Trophoblast cell (in vitro differentiated cells and primary cell): ENCODE results near the gene ROR1.
A peak's percentile ranks its signal among the peaks of the same experiment; 100 is the strongest.

ENCODE experiments used
- DNase-seq, 2 donors: peaks; one replicate each; pipeline ENCODE4 v3.0.0-alpha.2; 2016
- H2AFZ ChIP-seq: 2 replicates; pipeline ENCODE4 v1.6.1; 2013; ENCODE audit warnings: low read length, moderate library complexity, mild to moderate bottlenecking; ENCODE audit not compliant: insufficient read depth, poor library complexity
- H2AK5ac ChIP-seq: 2 replicates; pipeline ENCODE4 v1.6.1; 2013; ENCODE audit warnings: mild to moderate bottlenecking, low read length
- H2BK120ac ChIP-seq: 2 replicates; pipeline ENCODE4 v1.6.1; 2013; ENCODE audit warnings: low read length, mild to moderate bottlenecking, moderate library complexity; ENCODE audit not compliant: insufficient read depth, poor library complexity
- H2BK12ac ChIP-seq: 2 replicates; pipeline ENCODE4 v1.6.1; 2013; ENCODE audit warnings: mild to moderate bottlenecking, low read length, moderate library complexity
- H2BK5ac ChIP-seq: 2 replicates; pipeline ENCODE4 v1.6.1; 2013; ENCODE audit warnings: low read length, low read depth, moderate library complexity, mild to moderate bottlenecking; ENCODE audit not compliant: poor library complexity
- H3K14ac ChIP-seq: 2 replicates; pipeline ENCODE4 v1.6.1; 2013; ENCODE audit warnings: mild to moderate bottlenecking, low read length
- H3K18ac ChIP-seq: 2 replicates; pipeline ENCODE4 v1.6.1; 2013; ENCODE audit warnings: mild to moderate bottlenecking, low read length
- H3K23ac ChIP-seq: 2 replicates; pipeline ENCODE4 v1.6.1; 2013; ENCODE audit warnings: low read length
- H3K27ac ChIP-seq: 2 replicates; pipeline ENCODE4 v1.5.1; 2013; ENCODE audit warnings: low read depth, mild to moderate bottlenecking, inconsistent platforms, low read length, moderate library complexity
- H3K27me3 ChIP-seq: 2 replicates; pipeline ENCODE4 v1.6.1; 2013; ENCODE audit warnings: inconsistent platforms, mild to moderate bottlenecking, low read length, moderate library complexity; ENCODE audit not compliant: insufficient read depth
- H3K36me3 ChIP-seq, 2 experiments: 1 replicate in 1 of 2; 2 replicates in 1 of 2; pipeline ENCODE4 v1.6.1; 2013; ENCODE audit warnings: low read length in 2 of 2, mild to moderate bottlenecking in 2 of 2, moderate library complexity in 1 of 2; ENCODE audit not compliant: insufficient read depth in 2 of 2, control insufficient read depth in 1 of 2
- H3K4ac ChIP-seq: 2 replicates; pipeline ENCODE4 v1.6.1; 2013; ENCODE audit warnings: low read depth, mild to moderate bottlenecking, low read length, moderate library complexity
- H3K4me1 ChIP-seq, 2 experiments: 1 replicate in 1 of 2; 2 replicates in 1 of 2; pipeline ENCODE4 v1.6.1; 2013; ENCODE audit warnings: low read length in 2 of 2, mild to moderate bottlenecking in 2 of 2, moderate library complexity in 1 of 2; ENCODE audit not compliant: insufficient read depth in 2 of 2, control insufficient read depth in 1 of 2
- H3K4me2 ChIP-seq: 2 replicates; pipeline ENCODE4 v1.6.1; 2013; ENCODE audit warnings: inconsistent platforms, mild to moderate bottlenecking, low read length, moderate library complexity
- H3K4me3 ChIP-seq: 2 replicates; pipeline ENCODE4 v1.5.1; 2013; ENCODE audit warnings: mild to moderate bottlenecking, low read depth, low read length, inconsistent platforms
- H3K79me1 ChIP-seq: one replicate; pipeline ENCODE4 v1.6.1; 2013; ENCODE audit warnings: low read length
- H3K79me2 ChIP-seq: 2 replicates; pipeline ENCODE4 v1.6.1; 2013; ENCODE audit warnings: low read length, mild to moderate bottlenecking; ENCODE audit not compliant: control insufficient read depth, insufficient read depth, poor library complexity
- H3K9ac ChIP-seq: 2 replicates; pipeline ENCODE4 v1.6.1; 2013; ENCODE audit warnings: mild to moderate bottlenecking, low read length
- H3K9me3 ChIP-seq: 2 replicates; pipeline ENCODE4 v1.6.1; 2013; ENCODE audit warnings: low read depth, mild to moderate bottlenecking, control low read depth, inconsistent platforms, low read length; ENCODE audit not compliant: insufficient read depth
- H4K12ac ChIP-seq: 2 replicates; pipeline ENCODE4 v1.6.1; 2013; ENCODE audit warnings: low read depth, mild to moderate bottlenecking, low read length, moderate library complexity
- H4K8ac ChIP-seq: 2 replicates; pipeline ENCODE4 v1.6.1; 2013; ENCODE audit warnings: low read depth, mild to moderate bottlenecking, low read length, moderate library complexity
- H4K91ac ChIP-seq: one replicate; pipeline ENCODE4 v1.6.1; 2013; ENCODE audit warnings: low read depth, mild to moderate bottlenecking, low read length, moderate library complexity
- WGBS: extraction: QIAGEN DNeasy Blood & Tissue Kit; methylation state at CpG from one replicate; pipeline ENCODE4 v1.1.7; 2013; ENCODE audit warnings: missing lambda C conversion rate; ENCODE audit not compliant: insufficient read length, insufficient coverage; ENCODE audit errors: extremely low coverage; 5-methylcytosine and 5-hydroxymethylcytosine counted together

The ROR1 gene

GRCh38 chr1:63758791-63759190, 15.0 kb upstream of the ROR1 start:
- Histone ChIP-seq H3K9me3 (no peaks in the 10 kb centered on the region), H3K23ac (no peak overlapping the region), H3K4me1 (no peaks in the 10 kb centered on the region), H2BK120ac (no peak overlapping the region), H3K79me2 (no peaks in the 10 kb centered on the region), H2AK5ac (no peak overlapping the region), H3K18ac (no peak overlapping the region), H2AFZ (no peak overlapping the region), H4K12ac (no peak overlapping the region), H2BK12ac (no peak overlapping the region), H3K4me3 (no peak overlapping the region), H4K8ac (no peak overlapping the region), H3K14ac (no peak overlapping the region), H3K9ac (no peak overlapping the region), H2BK5ac (no peak overlapping the region), H3K4ac (no peak overlapping the region), H3K36me3 (no peaks in the 10 kb centered on the region), H4K91ac (no peak overlapping the region), H3K79me1 (no peaks in the 10 kb centered on the region), H3K27me3 (no peaks in the 10 kb centered on the region), H3K4me2 (no peak overlapping the region), H3K27ac (no peak overlapping the region)
- WGBS = no CpG with 5 or more reads among the region's 6 CpGs
- DNase-seq = no peak

- no peak overlapping the region for H4K8ac ChIP-seq
- no peak overlapping the region for H3K23ac ChIP-seq
- H2BK5ac ChIP-seq = no peak overlapping the region
- H3K14ac ChIP-seq = no peak overlapping the region
- no peak overlapping the region for H3K9ac ChIP-seq
- DNase-seq = no peak
- no peak overlapping the region for H2BK12ac ChIP-seq
- no peaks in the 10 kb centered on the region for H3K79me2 ChIP-seq
- H3K27ac ChIP-seq = no peak overlapping the region
- H3K9me3 ChIP-seq = no peaks in the 10 kb centered on the region
- no peaks in the 10 kb centered on the region for H3K4me1 ChIP-seq
- H3K36me3 ChIP-seq = no peaks in the 10 kb centered on the region
- H2AK5ac ChIP-seq = no peak overlapping the region
- H2BK120ac ChIP-seq = no peak overlapping the region
- H3K79me1 ChIP-seq = no peaks in the 10 kb centered on the region
- no peak overlapping the region for H4K12ac ChIP-seq
- H4K91ac ChIP-seq = no peak overlapping the region
- H3K18ac ChIP-seq = no peak overlapping the region
- no peak overlapping the region for H2AFZ ChIP-seq
- no peaks in the 10 kb centered on the region for H3K27me3 ChIP-seq
- no peak overlapping the region for H3K4ac ChIP-seq
- no peak overlapping the region for H3K4me3 ChIP-seq
- no peak overlapping the region for H3K4me2 ChIP-seq
Measured at GRCh38 chr1:63759778-63760177, 14.0 kb upstream of the ROR1 start.

- peaks cover 8 to 14% of the 10 kb centered on the region in 2 experiments for H3K4me1 ChIP-seq
- H3K9ac ChIP-seq = no peak overlapping the region
- H3K4me3 ChIP-seq = no peak overlapping the region
- no peak overlapping the region for H3K4me2 ChIP-seq
- peak overlapping the region; percentile 37 for H2BK120ac ChIP-seq
- H2BK12ac ChIP-seq = peak overlapping the region; percentile 71
- H3K4ac ChIP-seq = no peak overlapping the region
- no peak overlapping the region for H3K23ac ChIP-seq
- WGBS = no CpG with 5 or more reads among the region's 1 CpG
- H2AK5ac ChIP-seq = no peak overlapping the region
- no peaks in the 10 kb centered on the region for H3K27me3 ChIP-seq
- no peak overlapping the region for H4K12ac ChIP-seq
- H3K9me3 ChIP-seq = no peaks in the 10 kb centered on the region
- no peaks in the 10 kb centered on the region for H3K36me3 ChIP-seq
- H3K79me1 ChIP-seq = peaks cover 30% of the 10 kb centered on the region
- H3K79me2 ChIP-seq = peaks cover 18% of the 10 kb centered on the region
- DNase-seq = no peak
- no peak overlapping the region for H2AFZ ChIP-seq
- no peak overlapping the region for H4K8ac ChIP-seq
- H4K91ac ChIP-seq = no peak overlapping the region
- no peak overlapping the region for H3K14ac ChIP-seq
- no peak overlapping the region for H2BK5ac ChIP-seq
- H3K27ac ChIP-seq = no peak overlapping the region
- no peak overlapping the region for H3K18ac ChIP-seq
Measured at GRCh38 chr1:63770381-63770780, 3.4 kb upstream of the ROR1 start.

GRCh38 chr1:63772201-63772600, 1.6 kb upstream of the ROR1 start:
- WGBS = no CpG with 5 or more reads among the region's 3 CpGs
- Histone ChIP-seq H3K79me1 (peaks cover 30% of the 10 kb centered on the region), H2AK5ac (no peak overlapping the region), H3K27me3 (no peaks in the 10 kb centered on the region), H4K12ac (no peak overlapping the region), H3K4ac (no peak overlapping the region), H3K9ac (no peak overlapping the region), H3K4me1 (peaks cover 8 to 14% of the 10 kb centered on the region in 2 experiments), H3K23ac (no peak overlapping the region), H2AFZ (no peak overlapping the region), H3K4me2 (peak overlapping the region; percentile 10), H3K14ac (no peak overlapping the region), H3K18ac (no peak overlapping the region), H3K9me3 (no peaks in the 10 kb centered on the region), H3K4me3 (no peak overlapping the region), H2BK12ac (no peak overlapping the region), H3K79me2 (peaks cover 21% of the 10 kb centered on the region), H2BK5ac (no peak overlapping the region), H3K27ac (peak overlapping the region; percentile 45), H2BK120ac (no peak overlapping the region), H4K8ac (no peak overlapping the region), H3K36me3 (no peaks in the 10 kb centered on the region), H4K91ac (no peak overlapping the region)
- DNase-seq = peak; percentile 86 to 89
